ENCODE data around the gene SERPINB1.
A peak's percentile ranks its signal among the peaks of the same experiment; 100 is the strongest.
"Not testable (repeated sequence)": the region's sequence is repeated elsewhere in the genome, so short reads cannot be mapped to it uniquely, and the experiment has no call there.

SERPINB1 gene

GRCh38 chr6:2865694-2866151 lies 24.1 kb upstream of the SERPINB1 start:
- DNase-seq, result no peak

DNA sequence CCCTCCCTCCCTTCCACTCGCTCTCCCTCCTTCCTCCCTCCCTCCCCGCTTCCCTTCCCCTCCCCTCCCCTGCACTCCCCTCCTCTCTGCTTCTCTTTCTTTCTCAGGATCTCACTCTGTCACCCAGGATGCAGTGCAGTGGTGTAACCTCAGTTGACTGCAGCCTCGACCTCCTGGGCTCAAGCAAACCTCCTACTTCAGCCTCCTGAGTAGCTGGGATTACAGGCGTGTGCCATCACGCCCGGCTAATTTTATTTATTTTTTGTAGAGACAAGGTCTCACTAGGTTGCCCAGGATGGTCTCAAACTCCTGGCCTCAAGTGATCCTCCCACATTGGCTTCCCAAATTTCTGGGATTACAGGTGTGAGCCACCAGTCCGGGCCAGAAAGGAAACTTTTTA lies 23.6 kb upstream of the SERPINB1 start:
- DNase-seq, result no peak

DNA sequence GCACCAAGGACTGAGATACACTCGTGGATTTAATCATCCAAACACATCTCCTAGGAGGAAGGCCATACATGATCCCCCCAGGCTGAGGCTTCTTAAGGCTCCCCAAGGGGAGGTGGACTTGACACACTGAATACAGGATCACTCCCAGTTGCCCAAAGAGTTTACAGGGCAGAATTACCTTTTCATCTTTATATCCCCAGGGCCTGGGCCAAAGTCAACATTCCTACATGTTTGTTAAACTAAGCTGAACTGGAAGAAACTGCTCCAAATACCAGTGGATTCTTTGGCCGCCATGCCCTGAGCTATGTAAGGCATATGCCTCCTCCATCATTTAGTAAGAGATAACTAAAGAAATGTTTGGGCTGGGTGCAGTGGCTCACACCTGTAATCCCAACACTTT lies 22.2 kb upstream of the SERPINB1 start:
- no peak for DNase-seq

DNA sequence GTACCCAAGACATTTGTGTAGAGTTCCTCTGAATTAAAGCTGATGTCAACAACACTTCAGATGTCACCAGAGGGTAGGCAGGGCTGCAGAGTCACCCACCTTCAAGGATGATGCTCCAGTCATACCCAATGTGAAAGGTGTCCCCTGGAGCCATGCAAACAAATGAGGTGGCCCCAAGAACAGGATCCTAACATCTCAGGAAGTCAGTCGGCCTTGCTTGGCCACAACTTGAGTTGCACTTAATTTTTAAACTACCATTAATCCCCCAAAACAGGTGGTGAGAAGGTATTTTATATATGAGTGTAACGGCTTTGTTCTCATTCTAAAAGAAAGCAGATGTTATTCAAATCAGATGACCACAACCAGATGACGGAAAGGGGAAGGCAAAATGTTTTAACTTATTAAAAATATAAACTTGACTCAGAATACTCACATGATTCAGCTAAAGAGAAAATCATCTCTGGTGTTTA lies 21.1 kb upstream of the SERPINB1 start:
- peak; percentile 53 for DNase-seq

DNA sequence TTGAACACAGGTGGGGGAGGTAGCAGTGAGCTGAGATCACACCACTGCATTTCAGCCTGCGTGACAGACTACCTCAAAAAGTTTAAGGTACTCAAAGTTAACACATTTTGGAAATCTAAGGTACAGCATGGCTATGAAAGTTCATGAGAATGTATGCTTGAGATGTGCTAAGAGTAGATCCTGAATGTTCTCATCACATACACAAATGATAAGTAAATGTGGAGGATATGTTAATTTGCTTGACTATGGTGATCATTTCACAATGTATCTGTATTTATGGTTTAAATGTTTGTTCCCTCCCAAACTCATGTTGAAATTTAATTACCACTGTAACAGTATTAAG lies 20.1 kb upstream of the SERPINB1 start:
- no peak for DNase-seq

DNA sequence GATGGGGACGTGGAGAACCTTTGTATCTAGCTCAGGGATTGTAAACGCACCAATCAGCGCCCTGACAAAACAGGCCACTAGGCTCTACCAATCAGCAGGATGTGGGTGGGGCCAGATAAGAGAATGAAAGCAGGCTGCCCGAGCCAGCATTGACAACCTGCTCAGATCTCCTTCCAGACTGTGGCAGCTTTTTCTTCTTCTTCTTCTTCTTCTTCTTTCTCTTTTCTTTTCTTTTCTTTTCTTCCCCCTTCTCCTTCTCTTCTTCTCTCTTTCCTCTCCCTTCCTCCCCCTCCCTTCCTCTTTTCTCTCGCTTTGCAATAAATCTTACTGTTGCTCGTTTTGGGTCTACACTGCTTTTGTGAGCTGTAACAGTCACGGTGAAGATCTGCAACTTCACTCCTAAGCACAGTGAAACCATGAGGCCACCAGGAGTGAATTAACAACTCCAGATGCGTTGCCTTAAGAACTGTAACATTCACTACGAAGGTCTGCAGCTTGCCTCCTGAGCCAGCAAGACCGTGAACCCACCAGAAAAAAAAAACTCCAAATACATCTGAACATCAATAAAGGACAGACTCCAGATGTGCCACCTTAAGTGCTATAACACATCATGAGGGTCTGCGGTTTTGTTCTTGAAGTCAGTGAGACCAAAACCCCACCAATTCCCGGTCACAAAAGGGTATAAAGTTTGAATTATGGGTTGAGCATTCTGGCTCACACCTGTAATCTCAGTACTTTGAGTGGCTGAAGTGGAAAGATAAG lies 19.6 kb upstream of the SERPINB1 start:
- no peak for DNase-seq

GRCh38 chr6:2860706-2861059 lies 19.0 kb upstream of the SERPINB1 start:
- DNase-seq, result not testable (repeated sequence)

DNA sequence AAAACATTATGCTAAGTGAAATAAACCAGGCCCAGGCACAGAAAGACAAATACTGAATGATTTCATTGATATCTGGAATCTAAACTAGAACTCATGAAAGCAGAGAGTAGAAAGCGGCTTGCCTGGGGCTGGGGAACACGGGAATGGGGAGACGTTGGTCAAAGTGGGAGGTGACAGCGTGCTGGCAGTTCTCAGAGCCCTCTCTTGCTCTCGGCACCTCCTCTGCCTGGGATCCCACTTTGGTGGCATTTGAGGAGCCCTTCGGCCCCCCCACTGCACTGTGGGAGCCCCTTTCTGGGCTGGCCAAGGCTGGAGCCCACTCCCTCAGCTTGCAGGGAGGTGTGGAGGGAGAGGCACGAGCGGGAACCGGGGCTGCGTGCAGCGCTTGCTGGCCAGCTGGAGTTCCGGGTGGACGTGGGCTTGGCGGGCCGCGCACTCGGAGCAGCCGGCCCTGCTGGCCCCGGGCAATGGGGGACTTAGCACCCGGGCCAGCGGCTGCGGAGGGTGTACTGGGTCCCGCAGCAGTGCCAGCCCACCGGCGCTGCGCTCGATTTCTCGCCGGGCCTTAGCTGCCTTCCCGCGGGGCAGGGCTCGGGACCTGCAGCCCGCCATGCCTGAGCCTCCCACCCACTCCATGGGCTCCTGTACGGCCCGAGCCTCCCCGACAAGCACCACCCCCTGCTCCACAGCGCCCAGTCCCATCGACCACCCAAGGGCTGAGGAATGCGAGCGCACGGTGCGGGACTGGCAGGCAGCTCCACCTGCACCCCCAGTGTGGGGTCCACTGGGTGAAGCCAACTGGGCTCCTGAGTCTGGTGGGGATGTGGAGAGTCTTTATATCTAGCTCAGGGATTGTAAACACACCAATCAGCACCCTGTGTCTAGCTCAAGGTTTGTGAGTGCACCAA lies 18.4 kb upstream of the SERPINB1 start:
- DNase-seq, result not testable (repeated sequence)

DNA sequence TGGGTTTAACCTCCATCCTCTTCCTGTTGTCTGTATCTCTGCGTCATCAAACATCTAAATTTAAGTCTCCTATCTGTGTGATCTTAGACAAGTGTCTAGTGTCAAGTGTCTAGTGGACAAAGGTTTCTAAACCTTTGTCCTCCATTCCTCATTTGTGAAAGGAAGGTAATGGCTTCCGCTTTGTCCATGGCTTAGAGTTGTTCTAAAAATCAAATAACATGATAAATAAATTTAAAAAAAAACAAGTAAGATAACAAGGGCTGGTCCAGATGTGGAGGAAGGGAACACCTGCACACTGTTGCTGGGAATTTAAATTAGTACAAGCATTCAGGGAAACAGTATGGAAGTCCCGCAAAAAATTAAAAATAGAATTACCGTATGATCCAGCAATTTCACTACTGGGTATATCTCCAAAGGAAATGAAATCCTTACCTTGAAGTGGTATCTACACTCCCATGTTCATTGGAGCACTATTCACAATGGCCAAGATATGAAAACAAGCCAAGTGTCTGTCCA lies 17.6 kb upstream of the SERPINB1 start:
- DNase-seq, result no peak

GRCh38 chr6:2857580-2858337 lies 16.1 kb upstream of the SERPINB1 start:
- DNase-seq, result peak; percentile 89

GRCh38 chr6:2857185-2857579 lies 15.5 kb upstream of the SERPINB1 start:
- no peak for DNase-seq

DNA sequence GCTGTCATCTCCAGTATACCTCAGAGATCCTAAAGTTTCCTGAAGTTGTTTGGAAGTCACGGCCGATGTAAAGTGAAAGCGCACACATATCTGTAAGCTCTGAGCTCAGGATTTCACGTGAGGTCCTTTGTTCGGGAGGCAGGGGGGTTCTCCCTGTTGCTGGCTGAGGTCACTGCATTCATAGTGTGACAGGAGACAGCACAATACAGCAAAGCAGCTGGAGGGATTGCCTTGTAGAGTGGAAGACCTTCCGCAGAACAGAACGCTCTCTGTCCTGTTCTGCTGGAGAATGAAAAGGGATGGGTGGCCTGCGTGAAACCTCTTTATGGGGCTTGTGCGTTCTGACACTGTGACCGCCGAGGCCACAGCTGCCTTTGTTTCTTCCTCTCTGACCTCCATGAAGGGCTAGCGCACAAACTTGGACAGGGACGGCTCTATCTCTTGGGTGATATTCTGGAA lies 13.4 kb upstream of the SERPINB1 start:
- DNase-seq, result no peak

DNA sequence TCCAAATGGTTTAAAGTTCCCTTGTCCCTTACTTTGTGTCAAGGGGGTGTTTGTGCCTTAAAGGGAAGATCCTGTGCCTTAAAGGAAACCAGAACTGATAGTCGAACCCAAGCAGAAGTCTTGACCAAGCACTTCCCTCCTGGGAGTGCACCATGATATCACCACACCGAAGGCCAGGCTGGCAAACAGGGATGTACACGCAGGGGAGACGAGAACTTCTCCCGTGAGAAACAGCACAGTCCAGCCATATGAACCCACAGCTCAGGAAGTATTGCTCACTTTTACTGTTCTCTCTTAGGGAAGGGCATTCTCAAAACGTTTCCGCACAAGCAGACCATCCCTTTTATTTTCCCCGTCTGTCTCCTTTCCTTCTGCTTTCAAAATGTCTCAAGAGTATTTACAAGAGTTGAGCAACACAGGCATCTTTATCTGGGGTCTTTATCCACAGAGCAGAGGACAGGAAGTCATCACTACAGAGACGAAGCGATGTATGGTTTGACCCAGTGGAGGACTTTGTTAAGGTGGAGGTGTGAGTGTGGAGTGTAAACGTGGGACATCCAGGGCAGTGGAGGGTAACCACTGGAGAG lies 12.8 kb upstream of the SERPINB1 start:
- DNase-seq, result no peak

DNA sequence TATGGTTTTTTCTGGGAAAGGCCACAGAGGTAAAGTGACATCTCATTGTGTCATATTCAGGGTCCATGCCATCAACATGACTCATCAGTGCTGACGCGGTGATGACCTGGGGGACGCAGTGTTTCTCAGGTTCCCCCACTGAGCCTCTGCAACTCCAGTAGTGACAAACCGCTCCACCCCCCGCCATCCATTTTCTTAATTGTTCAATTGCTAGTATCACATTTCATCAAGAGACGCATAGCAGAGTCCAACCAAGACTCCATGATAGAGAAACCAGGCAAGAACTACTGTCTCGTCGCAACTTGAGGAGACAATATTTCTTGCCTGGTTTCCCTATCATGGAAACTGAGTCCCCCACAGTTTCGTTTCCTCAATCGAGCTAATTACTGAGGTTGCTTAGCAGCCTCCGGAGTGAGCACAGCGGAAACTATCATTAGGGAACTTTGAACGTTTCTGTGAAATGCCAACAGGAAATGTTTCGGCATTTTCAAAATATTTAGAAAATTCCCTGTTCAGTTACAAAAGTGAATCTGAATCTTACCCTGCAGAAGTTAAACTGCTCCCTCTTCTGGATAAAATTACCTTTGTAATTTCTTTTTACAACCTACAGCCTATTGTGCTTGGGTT lies 12.2 kb upstream of the SERPINB1 start:
- peak; percentile 93 for DNase-seq

DNA sequence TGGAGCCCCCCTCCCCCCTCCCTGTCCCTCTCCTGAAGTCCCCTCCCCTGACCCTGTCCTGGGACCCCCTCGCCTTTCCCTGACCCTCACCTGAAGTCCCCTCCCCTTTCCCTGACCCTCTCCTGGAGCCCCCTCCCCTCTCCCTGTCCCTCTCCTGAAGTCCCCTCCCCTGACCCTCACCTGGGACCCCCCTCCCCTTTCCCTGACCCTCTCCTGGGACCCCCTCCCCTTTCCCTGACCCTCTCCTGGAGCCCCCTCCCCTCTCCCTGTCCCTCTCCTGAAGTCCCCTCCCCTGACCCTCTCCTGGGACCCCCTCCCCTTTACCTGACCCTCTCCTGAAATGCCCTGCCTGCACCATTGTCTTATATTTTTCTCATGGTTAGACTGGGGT lies 11.7 kb upstream of the SERPINB1 start:
- DNase-seq, result not testable (repeated sequence)

GRCh38 chr6:2852921-2853322 lies 11.3 kb upstream of the SERPINB1 start:
- no peak for DNase-seq

GRCh38 chr6:2852514-2852855 lies 10.8 kb upstream of the SERPINB1 start:
- no peak for DNase-seq

DNA sequence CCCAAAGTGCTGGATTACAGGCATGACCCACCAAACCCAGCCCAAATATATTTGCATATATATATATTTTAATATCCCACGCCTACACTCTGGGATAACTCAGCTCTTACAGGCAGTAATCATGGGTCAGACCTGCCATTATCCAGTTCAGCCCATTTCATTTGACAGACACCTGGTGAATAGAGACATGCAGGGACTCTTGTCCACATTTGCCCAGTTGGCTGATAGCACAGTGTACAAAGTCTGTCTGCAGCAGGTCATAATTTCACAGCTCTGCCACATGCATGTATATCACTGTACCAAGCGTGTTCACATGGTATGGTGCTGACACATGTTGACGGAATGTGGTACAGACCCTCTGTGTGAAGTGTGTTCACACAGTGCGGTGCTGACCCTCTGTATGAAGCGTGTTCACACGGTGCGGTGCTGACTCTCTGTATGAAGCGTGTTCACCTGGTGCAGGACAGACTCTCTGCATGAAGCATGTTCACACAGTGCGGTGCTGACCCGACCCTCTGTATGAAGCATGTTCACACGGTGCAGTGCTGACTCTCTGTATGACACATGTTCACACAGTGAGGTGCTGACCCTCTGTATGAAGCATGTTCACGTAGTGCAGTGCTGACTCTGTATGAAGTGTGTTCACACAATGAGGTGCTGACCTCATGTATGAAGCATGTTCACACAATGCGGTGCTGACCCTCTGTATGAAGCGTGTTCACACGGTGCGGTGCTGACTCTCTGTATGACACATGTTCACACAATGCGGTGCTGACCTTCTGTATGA lies 10.3 kb upstream of the SERPINB1 start:
- DNase-seq, result no peak

GRCh38 chr6:2850538-2851113 lies 9.0 kb upstream of the SERPINB1 start:
- DNase-seq, result no peak

DNA sequence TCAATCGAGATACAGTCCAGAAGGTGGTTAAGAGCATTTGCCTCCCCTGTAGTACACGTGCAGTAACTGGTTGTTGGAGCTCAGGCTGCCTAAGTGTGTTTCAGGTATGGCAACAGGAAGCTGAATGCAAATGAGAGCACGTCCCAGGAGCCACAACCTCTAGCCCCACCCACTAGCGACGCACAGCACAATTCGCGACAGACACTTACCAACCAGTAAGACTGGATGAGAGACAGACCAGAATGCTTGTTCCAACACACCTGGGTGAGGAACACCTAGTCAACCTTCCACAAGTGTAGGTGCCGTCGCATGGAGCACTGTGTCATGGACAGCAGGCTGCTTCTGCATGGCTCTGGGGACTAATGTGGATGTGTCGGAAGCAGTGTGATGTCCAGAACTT lies 7.2 kb upstream of the SERPINB1 start:
- peak; percentile 81 for DNase-seq

DNA sequence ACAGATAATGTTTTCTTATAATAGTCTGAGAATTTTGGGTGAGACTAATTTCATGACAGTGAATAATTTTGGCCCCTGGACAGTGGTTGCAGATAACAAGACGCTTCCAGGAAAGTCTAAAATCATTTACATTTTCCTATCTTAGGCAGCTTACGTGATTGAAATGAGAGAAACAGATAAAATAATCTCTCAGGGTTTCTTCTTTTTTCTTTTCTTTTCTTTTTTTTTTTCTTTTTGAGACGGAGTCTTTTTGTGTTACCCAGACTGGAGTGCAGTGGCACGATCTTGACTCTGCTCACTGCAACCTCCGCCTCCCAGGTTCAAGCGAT lies 4.2 kb upstream of the SERPINB1 start:
- DNase-seq, result no peak
